Measurements from ENCODE around the gene TIAM1. TPM values are rescaled to one million over a fixed set of nuclear protein-coding genes. Genes with fewer than 3 reads are reported as not detected.

The TIAM1 gene, protein sequence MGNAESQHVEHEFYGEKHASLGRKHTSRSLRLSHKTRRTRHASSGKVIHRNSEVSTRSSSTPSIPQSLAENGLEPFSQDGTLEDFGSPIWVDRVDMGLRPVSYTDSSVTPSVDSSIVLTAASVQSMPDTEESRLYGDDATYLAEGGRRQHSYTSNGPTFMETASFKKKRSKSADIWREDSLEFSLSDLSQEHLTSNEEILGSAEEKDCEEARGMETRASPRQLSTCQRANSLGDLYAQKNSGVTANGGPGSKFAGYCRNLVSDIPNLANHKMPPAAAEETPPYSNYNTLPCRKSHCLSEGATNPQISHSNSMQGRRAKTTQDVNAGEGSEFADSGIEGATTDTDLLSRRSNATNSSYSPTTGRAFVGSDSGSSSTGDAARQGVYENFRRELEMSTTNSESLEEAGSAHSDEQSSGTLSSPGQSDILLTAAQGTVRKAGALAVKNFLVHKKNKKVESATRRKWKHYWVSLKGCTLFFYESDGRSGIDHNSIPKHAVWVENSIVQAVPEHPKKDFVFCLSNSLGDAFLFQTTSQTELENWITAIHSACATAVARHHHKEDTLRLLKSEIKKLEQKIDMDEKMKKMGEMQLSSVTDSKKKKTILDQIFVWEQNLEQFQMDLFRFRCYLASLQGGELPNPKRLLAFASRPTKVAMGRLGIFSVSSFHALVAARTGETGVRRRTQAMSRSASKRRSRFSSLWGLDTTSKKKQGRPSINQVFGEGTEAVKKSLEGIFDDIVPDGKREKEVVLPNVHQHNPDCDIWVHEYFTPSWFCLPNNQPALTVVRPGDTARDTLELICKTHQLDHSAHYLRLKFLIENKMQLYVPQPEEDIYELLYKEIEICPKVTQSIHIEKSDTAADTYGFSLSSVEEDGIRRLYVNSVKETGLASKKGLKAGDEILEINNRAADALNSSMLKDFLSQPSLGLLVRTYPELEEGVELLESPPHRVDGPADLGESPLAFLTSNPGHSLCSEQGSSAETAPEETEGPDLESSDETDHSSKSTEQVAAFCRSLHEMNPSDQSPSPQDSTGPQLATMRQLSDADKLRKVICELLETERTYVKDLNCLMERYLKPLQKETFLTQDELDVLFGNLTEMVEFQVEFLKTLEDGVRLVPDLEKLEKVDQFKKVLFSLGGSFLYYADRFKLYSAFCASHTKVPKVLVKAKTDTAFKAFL (N-terminal part only)
- total RNA-seq = 41.5 and 42.3 TPM in 2 replicates

DNA sequence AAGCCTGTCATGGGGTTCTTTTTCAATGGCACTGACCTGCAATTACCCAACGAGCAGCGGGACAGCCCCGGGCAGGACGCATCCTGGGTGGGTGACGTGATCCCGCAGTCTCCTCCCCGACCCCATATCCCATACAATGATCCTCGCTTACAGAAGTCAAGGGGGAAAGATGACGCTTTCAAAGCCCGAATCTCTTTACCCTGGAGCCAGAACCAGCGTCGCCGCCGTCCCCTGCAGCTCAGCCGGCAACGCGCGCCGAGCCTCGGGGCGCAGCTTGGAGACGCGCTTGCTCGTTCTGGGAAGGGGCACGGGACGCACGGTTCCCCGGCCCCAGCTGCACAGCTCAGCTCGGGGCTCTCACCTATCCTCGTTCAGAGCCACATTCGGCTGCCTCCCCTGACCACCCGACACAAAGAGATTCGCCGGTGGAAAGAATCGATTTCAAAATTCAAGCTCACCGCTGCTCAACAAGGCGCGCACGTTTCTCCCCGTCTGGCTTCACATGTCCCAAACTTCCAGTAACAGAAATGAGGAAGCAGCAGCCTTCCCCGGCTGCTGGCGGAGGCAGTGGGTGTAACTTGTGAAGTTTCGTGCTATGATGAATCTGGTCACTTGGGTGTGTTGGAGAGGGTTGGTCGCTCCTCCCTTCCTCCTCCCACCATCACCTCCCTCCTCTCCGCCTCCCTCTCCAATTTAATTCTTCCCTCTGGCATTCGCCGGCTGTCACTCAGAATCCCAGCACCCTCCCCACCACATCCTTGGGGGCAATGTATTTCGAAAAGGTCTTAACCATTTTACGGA, at the start of gene TIAM1:
TIAM1 (minus strand) TSS at position 582 of the 801 bp plus-strand sequence. CDS start 77,289 bp downstream, outside the sequence.
- intact Hi-C loops (cut with micrococcal nuclease) = no loop called here

DNA sequence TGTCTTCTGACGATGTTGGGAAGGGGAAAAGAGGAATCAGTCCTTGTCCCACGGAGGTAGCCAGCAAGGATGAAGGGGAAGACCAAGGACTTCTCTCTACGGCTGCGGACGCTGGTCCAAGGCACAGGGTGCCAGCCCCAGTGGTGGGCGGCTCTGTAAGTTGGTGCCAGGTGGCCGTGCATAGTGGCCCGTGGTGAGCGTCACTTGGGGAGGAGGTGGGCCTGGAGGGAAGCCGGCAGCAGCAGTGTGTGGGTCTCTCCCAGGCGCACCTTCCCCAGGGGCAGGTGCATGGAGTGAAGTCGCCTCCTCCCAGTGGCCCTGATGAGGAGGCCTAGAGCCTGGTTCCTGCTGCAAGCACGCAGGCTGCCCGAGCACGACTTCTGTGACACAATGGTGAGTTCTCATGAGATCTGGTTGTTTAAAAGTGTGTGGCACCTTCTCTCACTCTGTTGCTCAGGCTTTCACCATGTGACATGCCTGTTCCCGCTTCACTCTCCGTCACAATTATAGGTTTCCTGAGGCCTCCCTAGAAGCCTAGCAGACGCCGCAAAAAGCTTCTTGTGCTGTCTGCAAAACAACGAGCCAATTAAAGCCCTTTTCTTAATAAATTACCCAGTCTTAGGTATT, 43.6 kb upstream of the TIAM1 start:
- intact Hi-C loops (cut with micrococcal nuclease) = no loop called here

DNA sequence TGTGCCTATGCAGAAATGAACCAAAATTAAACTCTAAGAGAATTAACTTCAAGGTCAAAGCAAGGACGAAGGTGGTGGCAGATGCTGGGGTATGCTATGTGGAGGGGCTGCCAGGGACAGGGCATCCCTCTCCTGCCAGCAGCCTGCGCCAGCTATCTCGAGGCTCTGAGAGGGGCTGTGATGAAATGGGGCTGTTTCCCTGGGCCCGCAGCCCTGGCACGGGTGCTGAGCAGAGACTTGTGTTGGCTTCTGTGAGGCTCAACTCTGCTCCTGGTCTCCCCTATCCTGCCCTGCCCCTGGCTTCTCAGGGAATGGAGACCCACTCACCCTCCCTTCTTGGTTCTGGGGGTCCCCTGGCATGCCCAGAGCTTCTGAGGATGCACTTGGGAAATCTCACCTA, 41.9 kb upstream of the TIAM1 start:
- intact Hi-C loops (cut with micrococcal nuclease) = no loop called here

DNA sequence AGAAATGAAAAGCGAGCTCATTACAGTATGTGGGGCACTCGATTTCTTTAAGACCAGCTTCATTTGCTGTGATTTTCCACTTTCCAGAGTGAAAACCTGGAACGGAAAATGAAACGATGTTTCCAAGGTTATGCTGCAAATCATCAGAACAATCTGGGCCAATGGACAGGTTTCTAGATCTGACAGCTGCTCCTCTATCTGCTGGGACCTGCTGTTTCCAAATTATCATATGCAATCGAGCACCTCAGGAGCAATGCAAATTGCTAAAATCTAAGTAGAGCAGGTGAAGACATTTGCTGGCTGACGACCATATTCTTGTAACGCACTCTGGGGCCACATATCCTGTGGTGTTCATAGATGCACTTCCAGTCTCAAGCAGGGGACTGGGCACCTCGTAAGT, 39.7 kb upstream of the TIAM1 start:
- intact Hi-C loops (cut with micrococcal nuclease) = no loop called here

DNA sequence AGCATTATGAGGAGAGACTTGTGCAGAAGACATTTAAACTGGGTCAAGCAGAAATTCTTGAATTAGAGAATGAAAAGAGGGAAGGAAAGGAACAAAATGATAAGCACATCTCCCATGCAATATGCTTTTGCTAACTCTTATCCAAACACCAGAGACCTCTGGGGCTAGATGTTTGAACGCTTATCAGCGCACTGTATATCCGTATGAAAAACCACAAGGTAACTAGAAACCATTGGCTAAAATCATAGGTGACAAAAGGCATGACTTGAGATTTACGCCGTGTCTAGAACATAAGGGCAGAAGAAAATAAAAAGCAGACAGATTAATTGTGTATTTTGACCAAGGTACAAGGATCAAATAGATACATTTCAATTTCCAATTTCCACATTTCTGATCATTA, 38.0 kb upstream of the TIAM1 start:
- intact Hi-C loops (cut with micrococcal nuclease) = no loop called here

DNA sequence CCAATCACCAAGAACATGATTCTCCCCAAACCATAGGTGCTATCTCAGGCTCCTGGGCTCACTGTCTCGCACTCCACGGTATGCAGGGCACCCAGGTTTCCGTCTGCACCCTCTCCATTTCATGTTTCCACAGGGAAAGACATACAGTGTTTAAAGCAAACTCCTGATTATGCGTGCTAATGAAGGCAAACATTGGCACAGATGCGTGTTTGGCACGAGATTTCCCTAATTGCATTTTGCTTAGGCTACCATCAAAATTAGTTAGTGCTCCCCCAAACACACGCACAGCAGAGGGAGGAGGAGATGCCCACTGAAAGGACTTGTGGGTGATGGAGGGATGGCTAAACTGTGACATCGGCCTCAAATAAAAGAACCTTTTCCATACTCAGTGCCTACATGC, 32.2 kb upstream of the TIAM1 start:
- intact Hi-C loops (cut with micrococcal nuclease) = no loop called here

DNA sequence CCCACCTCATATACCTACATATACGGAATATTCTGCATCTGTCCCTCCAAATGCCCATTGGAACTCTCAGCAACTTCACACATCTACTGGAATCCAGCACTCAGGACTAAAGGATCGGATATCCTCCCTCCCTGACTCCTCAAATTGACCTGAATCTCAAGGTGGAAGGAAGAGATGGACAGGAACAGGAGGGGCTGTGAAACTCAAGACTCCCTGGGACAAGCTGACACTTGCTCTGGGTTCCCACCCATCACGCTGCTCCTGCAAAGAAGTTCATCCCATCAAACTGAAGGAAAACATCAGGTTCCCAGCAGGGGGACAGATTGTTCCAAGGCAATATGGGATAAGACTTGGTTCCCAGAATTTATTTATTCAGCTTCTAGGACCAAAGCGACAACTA, 30.3 kb upstream of the TIAM1 start:
- intact Hi-C loops (cut with micrococcal nuclease) = no loop called here

DNA sequence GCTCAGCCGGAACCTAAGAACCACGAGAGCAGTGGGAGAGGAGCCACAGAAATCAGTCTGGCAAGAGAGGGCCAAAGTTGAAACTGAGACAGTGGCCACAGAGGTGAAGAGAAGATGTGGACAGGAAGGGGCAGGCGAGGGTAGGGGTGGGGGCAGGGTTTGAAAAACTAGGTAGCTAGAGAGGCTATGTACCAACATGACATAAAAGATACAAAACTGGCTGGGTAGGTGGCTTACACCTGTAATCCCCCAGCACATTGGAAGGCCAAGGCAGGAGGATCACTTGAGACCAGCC, 28.4 kb upstream of the TIAM1 start:
- intact Hi-C loops (cut with micrococcal nuclease) = no loop called here

DNA sequence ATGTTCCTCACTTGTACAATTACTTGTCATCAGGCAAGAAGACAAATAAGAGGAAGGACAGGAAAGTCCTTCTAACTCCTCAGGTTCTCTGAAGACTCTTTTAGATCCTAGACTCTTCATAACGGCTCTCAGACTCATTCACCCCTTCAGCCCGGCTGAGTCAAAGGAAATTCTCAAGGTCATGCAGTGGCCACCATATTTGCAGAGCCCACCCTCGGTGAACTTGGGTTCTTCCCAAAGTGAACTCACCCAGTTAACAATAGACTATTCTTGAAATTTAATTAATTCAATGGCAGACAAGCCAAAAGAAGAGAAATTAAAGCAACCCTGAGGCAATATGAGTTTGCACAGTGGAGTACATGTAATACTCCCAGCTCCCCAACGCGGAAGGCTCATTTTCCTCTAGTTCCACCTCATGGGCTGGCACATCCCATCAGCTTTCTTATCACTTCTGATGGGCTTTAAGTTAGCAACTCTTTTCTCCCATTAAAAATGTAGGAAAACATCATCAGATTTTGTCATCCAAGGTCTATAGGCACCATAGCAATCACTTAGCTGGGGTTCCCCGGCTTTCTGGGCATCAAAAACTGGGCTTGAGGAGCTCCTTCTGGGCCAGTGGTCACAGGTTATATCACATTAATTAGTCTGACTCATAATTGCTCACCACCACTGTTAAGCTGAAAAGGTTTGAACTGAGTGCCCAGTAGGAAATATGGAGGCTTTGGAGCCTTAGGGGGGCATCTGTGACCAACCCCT, 27.8 kb upstream of the TIAM1 start:
- intact Hi-C loops (cut with micrococcal nuclease) = no loop called here

DNA sequence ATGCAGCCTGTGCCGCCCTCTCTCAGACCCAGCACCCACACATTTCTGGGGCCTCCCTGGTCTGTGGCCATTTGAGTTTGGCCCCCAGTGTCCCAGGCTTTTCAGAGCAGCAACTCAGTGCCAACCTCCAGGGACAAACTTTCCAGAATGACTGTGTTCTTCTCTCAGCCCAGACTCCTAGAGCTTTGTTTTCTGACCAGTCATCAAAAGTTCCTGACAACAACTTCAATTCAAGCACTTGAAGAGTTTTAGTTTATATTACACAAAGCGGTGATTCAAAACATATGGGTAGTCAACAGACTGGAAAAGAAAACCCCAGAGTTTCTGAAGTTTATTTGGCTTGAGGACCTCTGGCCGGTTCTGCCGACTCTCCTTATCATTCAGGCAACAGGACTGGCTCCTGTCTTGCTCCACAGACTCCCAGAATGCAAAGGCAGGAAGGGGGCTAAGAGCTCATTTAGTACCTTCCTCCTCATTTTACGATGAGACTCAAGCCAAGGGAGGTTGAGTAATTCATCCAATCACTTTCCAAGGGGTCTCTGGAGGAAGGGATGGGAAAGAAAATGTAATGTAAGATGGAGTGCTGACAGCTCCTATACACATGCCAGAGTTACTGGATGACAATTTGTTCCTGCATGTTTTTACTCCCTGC, 27.0 kb upstream of the TIAM1 start:
- intact Hi-C loops (cut with micrococcal nuclease) = no loop called here

DNA sequence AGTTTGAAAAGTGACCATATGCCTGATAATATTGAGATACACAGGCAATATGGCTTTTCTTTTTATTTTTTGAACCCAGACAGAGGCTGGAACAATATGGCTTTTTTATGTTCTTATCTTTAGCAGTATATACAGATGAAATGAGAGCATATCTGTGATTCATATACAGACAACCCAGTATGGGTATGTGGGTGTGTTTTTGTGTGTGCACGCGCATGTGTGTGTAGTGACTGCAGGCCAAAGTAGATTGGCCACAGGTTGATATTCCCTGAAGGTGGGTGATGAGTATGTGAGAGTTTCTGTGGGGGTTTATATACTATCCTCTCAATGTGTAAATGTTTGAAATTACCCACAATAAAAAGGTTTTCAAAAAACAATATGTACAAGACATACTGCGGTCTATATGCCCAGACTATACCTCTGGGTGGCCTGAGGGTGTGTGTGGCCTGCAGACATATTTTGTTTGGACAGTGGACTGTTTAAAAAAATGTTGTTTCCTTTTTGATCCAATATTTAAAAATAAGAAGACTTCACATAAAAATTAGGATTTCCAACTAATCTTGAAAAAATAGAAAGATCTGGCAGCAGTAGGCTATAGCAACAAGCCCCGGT, 26.3 kb upstream of the TIAM1 start:
- intact Hi-C loops (cut with micrococcal nuclease) = no loop called here

DNA sequence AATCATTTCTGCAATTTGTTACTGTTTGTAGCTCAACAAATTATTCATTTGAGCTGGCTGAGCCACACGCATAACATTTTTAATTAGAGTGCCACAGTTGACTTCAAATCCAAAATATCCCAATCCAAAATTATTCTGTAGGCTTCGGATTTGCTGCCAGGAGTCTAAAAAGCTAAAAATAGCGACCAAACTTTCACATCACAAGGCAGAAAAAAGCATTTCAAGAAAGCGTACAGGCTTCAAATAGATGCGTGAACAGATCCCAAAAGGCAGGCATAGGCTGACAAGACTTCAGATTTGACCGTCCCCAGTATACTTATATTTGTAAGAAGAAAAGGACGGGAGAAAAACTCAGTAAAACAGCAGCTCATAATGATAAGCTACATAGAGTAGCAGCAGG, 24.3 kb upstream of the TIAM1 start:
- intact Hi-C loops (cut with micrococcal nuclease) = no loop called here

DNA sequence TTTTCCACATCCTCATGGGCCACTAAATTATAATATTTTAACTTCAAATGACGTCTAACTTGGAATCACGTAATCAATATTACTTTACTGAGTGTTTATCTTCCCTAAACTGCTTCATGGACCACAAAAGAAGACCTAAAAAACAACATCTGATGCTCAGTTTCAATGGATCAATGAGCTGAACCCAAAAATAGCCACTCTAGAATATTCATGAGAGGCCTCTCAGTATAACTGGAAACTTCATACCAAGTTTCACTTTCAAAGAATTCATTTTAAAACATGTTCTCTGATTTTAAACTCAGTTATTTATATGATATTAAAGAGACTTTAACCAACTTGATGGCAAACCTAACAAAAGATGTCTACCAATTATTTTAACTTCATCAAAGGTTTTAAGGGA, 23.7 kb upstream of the TIAM1 start:
- intact Hi-C loops (cut with micrococcal nuclease) = no loop called here

DNA sequence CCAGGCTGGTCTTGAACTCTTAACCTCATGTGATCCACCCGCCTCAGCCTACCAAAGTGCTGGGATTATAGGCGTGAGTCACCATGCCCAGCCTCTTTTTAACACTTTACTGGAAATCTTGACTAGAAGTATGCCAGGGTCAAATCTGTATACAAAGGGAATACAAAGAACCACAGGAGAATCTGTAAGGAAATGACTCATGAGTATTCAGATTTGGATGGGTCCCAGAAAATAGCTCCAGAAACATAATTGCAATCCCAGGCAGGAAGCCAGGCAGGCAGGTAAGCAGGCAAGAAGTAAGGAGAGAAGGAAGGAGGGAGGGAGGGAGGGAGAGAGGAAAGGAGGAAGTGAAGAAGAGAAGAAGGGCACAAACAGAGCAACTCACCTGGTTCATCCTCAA, 22.8 kb upstream of the TIAM1 start:
- intact Hi-C loops (cut with micrococcal nuclease) = no loop called here

DNA sequence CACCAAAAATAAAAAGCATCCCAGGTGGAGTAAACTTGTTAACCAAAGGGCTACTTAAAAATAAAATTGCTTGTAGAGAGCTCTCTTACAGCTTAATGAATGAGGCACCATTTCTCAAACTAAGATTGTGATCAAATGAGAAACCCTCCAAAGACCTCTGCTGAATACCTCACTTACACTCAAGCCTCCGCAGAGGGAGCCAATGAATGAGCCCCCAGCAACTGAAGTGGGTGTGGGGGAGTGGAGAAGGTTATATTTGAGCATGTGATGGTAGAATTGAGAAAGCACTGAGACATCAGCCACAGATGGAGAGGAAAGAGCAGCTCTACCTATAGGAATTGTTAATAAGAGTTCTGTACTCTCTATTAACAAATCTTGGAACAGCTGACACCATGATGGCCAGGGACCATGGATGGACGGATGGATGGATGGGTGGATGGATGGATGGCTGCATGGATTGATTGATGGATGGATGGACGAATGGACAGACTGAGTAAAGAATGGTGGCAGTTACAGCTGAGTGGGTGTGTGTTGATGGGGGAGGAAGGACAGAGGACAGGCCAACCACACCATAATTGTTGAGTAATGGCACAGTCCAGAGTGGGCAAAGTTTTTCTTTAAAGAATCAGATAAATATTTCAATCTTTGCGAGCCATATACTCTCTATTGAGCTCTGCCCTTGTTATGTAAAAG, 20.3 kb upstream of the TIAM1 start:
- intact Hi-C loops (cut with micrococcal nuclease) = no loop called here

DNA sequence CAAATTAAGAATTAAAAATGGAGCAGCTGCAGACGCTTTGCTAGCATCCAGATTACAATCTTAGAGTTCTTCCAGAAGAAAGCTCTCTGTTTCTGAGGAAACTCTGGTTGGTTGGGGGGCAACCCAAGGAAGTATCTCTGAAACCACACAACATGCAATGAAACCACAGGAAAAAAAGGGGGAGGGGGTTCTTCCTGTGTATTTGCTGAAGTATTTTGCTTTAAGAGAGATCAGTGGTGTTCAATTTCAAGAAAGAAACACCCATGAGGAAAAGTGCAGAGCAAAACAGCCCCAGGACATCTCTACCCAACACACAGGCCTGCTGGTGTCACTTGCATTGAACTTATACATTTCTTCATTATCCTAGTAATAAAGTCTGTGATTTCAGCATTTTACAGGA, 19.7 kb upstream of the TIAM1 start:
- intact Hi-C loops (cut with micrococcal nuclease) = loop anchor here (1.0 kb wide), 1 partner anchor 9 kb away; no protein-coding TSS in a partner anchor

DNA sequence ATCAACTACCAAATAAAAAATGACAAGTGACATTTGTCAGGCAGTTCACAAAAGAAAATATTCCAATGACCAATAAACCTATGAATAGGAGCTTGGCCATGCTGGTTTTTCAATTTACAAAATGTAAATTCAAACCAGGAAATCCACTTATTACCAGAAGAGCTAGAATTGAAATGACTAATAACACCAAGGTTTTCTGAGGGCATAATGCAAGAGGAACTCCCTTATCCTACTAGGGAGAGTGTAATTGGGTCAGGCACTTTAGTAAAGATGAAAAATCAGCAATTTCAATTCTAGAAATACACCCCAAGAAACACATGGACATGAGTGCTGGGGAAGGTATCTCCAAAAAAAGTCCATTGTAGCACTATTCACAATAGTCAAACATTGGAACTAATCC, 16.7 kb upstream of the TIAM1 start:
- intact Hi-C loops (cut with micrococcal nuclease) = no loop called here

DNA sequence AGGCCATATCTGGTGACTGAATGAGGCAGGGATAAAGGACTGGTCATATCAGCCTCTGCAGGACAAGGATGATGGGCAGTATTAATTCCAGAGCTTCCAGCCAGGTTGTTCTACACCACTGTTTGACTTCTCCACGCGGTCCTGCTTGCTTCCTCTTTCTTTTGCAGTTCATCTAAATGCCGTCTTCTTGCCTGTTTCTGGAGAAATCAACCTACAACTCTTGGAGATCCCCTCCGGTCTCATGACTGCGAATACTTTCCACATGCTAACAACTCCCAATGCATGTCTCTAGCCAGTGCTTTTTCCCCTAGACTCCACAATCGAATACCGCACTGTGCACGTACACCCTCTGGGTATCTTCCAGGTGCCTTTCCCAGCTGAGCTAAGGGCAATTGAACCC, 14.1 kb upstream of the TIAM1 start:
- intact Hi-C loops (cut with micrococcal nuclease) = loop anchor here (10.0 kb wide), 1 partner anchor 253 kb away; no protein-coding TSS in a partner anchor
